PC-9 (cell line): ENCODE data around the gene GCGR.

Experiments
- EZH2 ChIP-seq: fragments of 200-600 bp; sonication (generic); IDR thresholded peaks from 2 replicates; pipeline ENCODE4 v1.8.0; 2017; ENCODE audit warnings: antibody characterized with exemption, low read depth
- TF ChIP-seq, protein P1 (sequence below): fragments of 200-600 bp; sonication (generic); conservative IDR thresholded peaks from 2 replicates; pipeline ENCODE4 v1.6.1; 2017; ENCODE audit warnings: mixed run types, antibody characterized with exemption, mild to moderate bottlenecking, moderate library complexity

- TF ChIP-seq, protein P1, sequence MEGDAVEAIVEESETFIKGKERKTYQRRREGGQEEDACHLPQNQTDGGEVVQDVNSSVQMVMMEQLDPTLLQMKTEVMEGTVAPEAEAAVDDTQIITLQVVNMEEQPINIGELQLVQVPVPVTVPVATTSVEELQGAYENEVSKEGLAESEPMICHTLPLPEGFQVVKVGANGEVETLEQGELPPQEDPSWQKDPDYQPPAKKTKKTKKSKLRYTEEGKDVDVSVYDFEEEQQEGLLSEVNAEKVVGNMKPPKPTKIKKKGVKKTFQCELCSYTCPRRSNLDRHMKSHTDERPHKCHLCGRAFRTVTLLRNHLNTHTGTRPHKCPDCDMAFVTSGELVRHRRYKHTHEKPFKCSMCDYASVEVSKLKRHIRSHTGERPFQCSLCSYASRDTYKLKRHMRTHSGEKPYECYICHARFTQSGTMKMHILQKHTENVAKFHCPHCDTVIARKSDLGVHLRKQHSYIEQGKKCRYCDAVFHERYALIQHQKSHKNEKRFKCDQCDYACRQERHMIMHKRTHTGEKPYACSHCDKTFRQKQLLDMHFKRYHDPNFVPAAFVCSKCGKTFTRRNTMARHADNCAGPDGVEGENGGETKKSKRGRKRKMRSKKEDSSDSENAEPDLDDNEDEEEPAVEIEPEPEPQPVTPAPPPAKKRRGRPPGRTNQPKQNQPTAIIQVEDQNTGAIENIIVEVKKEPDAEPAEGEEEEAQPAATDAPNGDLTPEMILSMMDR, result no peak
- no peak for TF ChIP-seq EZH2
Measured at GRCh38 chr17:81833921-81834830, 30.2 kb downstream of the GCGR start.
